H1 (cell line): ENCODE measurements around the gene CREB3. TPM values are rescaled to one million over a fixed set of nuclear protein-coding genes. Genes with fewer than 3 reads are reported as not detected.

Source experiments
- CTCF ChIA-PET: fragments of 300-600 bp; sonication (Branson Sonifier 250); formaldehyde crosslinking; loops from one replicate; lab custom pipeline; 2021; ENCODE audit not compliant: partially characterized antibody; lab: Charles Lee
- POLR2A ChIA-PET: fragments of 300-600 bp; sonication (Branson Sonifier 250); formaldehyde crosslinking; loops from one replicate; lab custom pipeline; 2021; ENCODE audit warnings: inconsistent platforms; ENCODE audit not compliant: partially characterized antibody; lab: Charles Lee
- DNase-seq, 2 experiments: peaks; one replicate each; pipeline versions ENCODE4 v3.0.0 to v3.0.0-alpha.2; 2010 to 2022; ENCODE audit warnings: low spot score in 2 of 2, low read depth in 1 of 2, mixed read lengths in 1 of 2
- FAIRE-seq: peaks from 2 replicates; lab custom pipeline; 2011; peaks lifted over from hg19 to GRCh38; lab: Jason Lieb, UNC
- H2AFZ ChIP-seq: 2 replicates; pipeline ENCODE4 v1.8.1; 2012; ENCODE audit warnings: low read length, inconsistent platforms
- H2AK5ac ChIP-seq: 2 replicates; pipeline ENCODE4 v1.6.1; 2013; ENCODE audit warnings: low read depth, low read length
- H2BK120ac ChIP-seq: replicated peaks from 2 replicates; pipeline ENCODE3; 2013; ENCODE audit warnings: low read depth, low read length, inconsistent platforms
- H2BK12ac ChIP-seq: 2 replicates; pipeline ENCODE4 v1.6.1; 2013; ENCODE audit warnings: low read depth, low read length
- H2BK15ac ChIP-seq: 2 replicates; pipeline ENCODE4 v1.6.1; 2013; ENCODE audit warnings: low read length
- H2BK20ac ChIP-seq: 2 replicates; pipeline ENCODE4 v1.6.1; 2013; ENCODE audit warnings: low read length
- H2BK5ac ChIP-seq: 2 replicates; pipeline ENCODE4 v1.6.1; 2013; ENCODE audit warnings: low read depth, low read length
- H3K14ac ChIP-seq: 2 replicates; pipeline ENCODE4 v1.6.1; 2013; ENCODE audit warnings: inconsistent platforms; ENCODE audit not compliant: insufficient read length
- H3K18ac ChIP-seq: 2 replicates; pipeline ENCODE4 v1.6.1; 2013; ENCODE audit warnings: low read length; ENCODE audit errors: extremely low read depth
- H3K23ac ChIP-seq: 2 replicates; pipeline ENCODE4 v1.6.1; 2013; ENCODE audit warnings: inconsistent platforms; ENCODE audit not compliant: insufficient read length
- H3K23me2 ChIP-seq: 2 replicates; pipeline ENCODE4 v1.6.1; 2013; ENCODE audit warnings: low read depth, low read length
- H3K27ac ChIP-seq: 2 replicates; pipeline ENCODE4 v1.6.1; 2011; ENCODE audit warnings: low read depth, low read length, inconsistent platforms
- H3K27me3 ChIP-seq, 4 experiments: replicated peaks in 1 of 4; 1 replicate in 1 of 4; 2 replicates in 3 of 4; pipeline versions ENCODE4 v1.6.1 to v1.8.1; 2011 to 2013; ENCODE audit warnings: low read length in 3 of 4, mild to moderate bottlenecking in 3 of 4, inconsistent platforms in 2 of 4, mixed read lengths in 2 of 4, moderate library complexity in 1 of 4; ENCODE audit not compliant: control insufficient read depth in 3 of 4, insufficient read depth in 3 of 4; ENCODE audit errors: extremely low read depth in 1 of 4
- H3K36me3 ChIP-seq, 4 experiments: 2 replicates each; pipeline versions ENCODE4 v1.6.1 to v1.8.1; 2011 to 2013; ENCODE audit warnings: mild to moderate bottlenecking in 4 of 4, low read length in 3 of 4, moderate library complexity in 2 of 4, control low read depth in 1 of 4, inconsistent platforms in 1 of 4; ENCODE audit not compliant: insufficient read depth in 4 of 4, control insufficient read depth in 2 of 4
- H3K4ac ChIP-seq: replicated peaks from 2 replicates; pipeline ENCODE3; 2013; ENCODE audit warnings: low read length, low read depth, mixed read lengths, inconsistent platforms; ENCODE audit not compliant: insufficient read length
- H3K4me1 ChIP-seq, 4 experiments: replicated peaks in 1 of 4; 1 replicate in 1 of 4; 2 replicates in 3 of 4; pipeline versions ENCODE4 v1.6.1 to v1.8.1; 2011 to 2013; ENCODE audit warnings: low read length in 3 of 4, inconsistent platforms in 2 of 4, mixed read lengths in 1 of 4; ENCODE audit not compliant: insufficient read depth in 4 of 4, control insufficient read depth in 3 of 4
- H3K4me2 ChIP-seq, 2 experiments: 2 replicates each; pipeline versions ENCODE4 v1.6.1 to v1.8.1; 2011 to 2013; ENCODE audit warnings: low read depth in 2 of 2, low read length in 2 of 2, control low read depth in 1 of 2, inconsistent platforms in 1 of 2, mild to moderate bottlenecking in 1 of 2; ENCODE audit not compliant: insufficient read depth in 1 of 2
- H3K4me3 ChIP-seq, 4 experiments: fragments of 200-600, 300-600 bp in 1 of 4; sonication (generic), shearing (Covaris generic), sonication (Bioruptor Twin) in 1 of 4; 2 replicates each; pipeline versions ENCODE4 v1.5.1 to v1.8.1; 2011 to 2016; ENCODE audit warnings: low read length in 4 of 4, low read depth in 3 of 4, control low read depth in 2 of 4, inconsistent platforms in 2 of 4, mild to moderate bottlenecking in 2 of 4, mixed read lengths in 1 of 4, moderate library complexity in 1 of 4; ENCODE audit not compliant: insufficient read depth in 2 of 4; ENCODE audit errors: extremely low read depth in 1 of 4
- H3K56ac ChIP-seq: replicated peaks from 2 replicates; pipeline ENCODE3; 2013; ENCODE audit warnings: low read depth, mild to moderate bottlenecking, mixed read lengths, low read length, inconsistent platforms; ENCODE audit not compliant: insufficient read length
- H3K79me1 ChIP-seq: 2 replicates; pipeline ENCODE4 v1.6.1; 2013; ENCODE audit warnings: low read depth, low read length, control low read depth
- H3K79me2 ChIP-seq, 2 experiments: 2 replicates each; pipeline versions ENCODE4 v1.6.1 to v1.8.1; 2012 to 2013; ENCODE audit warnings: low read length in 2 of 2, mild to moderate bottlenecking in 2 of 2, inconsistent platforms in 1 of 2; ENCODE audit not compliant: insufficient read depth in 2 of 2, control insufficient read depth in 1 of 2
- H3K9ac ChIP-seq, 4 experiments: replicated peaks in 1 of 4; 1 replicate in 1 of 4; 2 replicates in 3 of 4; pipeline versions ENCODE4 v1.6.1 to v1.8.1; 2011 to 2013; ENCODE audit warnings: low read depth in 3 of 4, low read length in 3 of 4, control low read depth in 2 of 4, mild to moderate bottlenecking in 2 of 4, moderate library complexity in 2 of 4, inconsistent platforms in 1 of 4; ENCODE audit errors: extremely low read depth in 1 of 4
- H3K9me3 ChIP-seq, 2 experiments: 2 replicates each; pipeline versions ENCODE4 v1.6.1 to v1.8.1; 2012 to 2013; ENCODE audit warnings: mild to moderate bottlenecking in 2 of 2, moderate library complexity in 2 of 2, control low read depth in 1 of 2, inconsistent platforms in 1 of 2, low read depth in 1 of 2, low read length in 1 of 2, mixed read lengths in 1 of 2; ENCODE audit not compliant: insufficient read depth in 2 of 2
- H4K20me1 ChIP-seq, 2 experiments: replicated peaks in 1 of 2; 2 replicates each; pipeline versions ENCODE3 to v1.8.1; 2011 to 2013; ENCODE audit warnings: inconsistent platforms in 2 of 2, low read length in 2 of 2, mild to moderate bottlenecking in 1 of 2; ENCODE audit not compliant: insufficient read depth in 2 of 2, control insufficient read depth in 1 of 2
- H4K5ac ChIP-seq: 2 replicates; pipeline ENCODE4 v1.6.1; 2013; ENCODE audit warnings: low read length, low read depth, mixed read lengths, inconsistent platforms; ENCODE audit not compliant: insufficient read length
- H4K8ac ChIP-seq: 2 replicates; pipeline ENCODE4 v1.8.0; 2013; ENCODE audit warnings: mild to moderate bottlenecking, moderate library complexity, low read length, inconsistent platforms; ENCODE audit not compliant: insufficient read depth; ENCODE audit errors: extremely low read depth
- H4K91ac ChIP-seq: replicated peaks from 2 replicates; pipeline ENCODE3; 2013; ENCODE audit warnings: low read length, mixed read lengths, inconsistent platforms; ENCODE audit not compliant: insufficient read length
- CHD2 ChIP-seq: IDR thresholded peaks from 2 replicates; pipeline ENCODE4 v1.6.1; 2012; ENCODE audit warnings: low read length, improper control_type of control experiment
- CTBP2 ChIP-seq: IDR thresholded peaks from 2 replicates; pipeline ENCODE4 v1.7.0; 2011; ENCODE audit warnings: borderline replicate concordance, mild to moderate bottlenecking, moderate library complexity, mixed read lengths, low read length; ENCODE audit not compliant: insufficient read depth, insufficient read length
- JUN ChIP-seq: IDR thresholded peaks from 2 replicates; pipeline ENCODE4 v1.6.1; 2011; ENCODE audit warnings: low read depth, mild to moderate bottlenecking, improper control_type of control experiment, low read length
- KDM1A ChIP-seq: fragments of 200-600, 300-600 bp; sonication (generic); IDR thresholded peaks from 2 replicates; pipeline ENCODE4 v1.7.1; 2016; ENCODE audit warnings: mild to moderate bottlenecking, low read length, borderline replicate concordance
- MAFK ChIP-seq: IDR thresholded peaks from 2 replicates; pipeline ENCODE4 v1.6.1; 2012; ENCODE audit warnings: low read depth, mild to moderate bottlenecking, improper control_type of control experiment, low read length
- NRF1 ChIP-seq: IDR thresholded peaks from 2 replicates; pipeline ENCODE4 v1.6.1; 2011; ENCODE audit warnings: mild to moderate bottlenecking, low read depth, low read length, improper control_type of control experiment
- POLR2AphosphoS5 ChIP-seq: IDR thresholded peaks from 2 replicates; pipeline ENCODE4 v1.6.1; 2011; ENCODE audit warnings: low read depth, low read length
- RBBP5 ChIP-seq: IDR thresholded peaks from 2 replicates; pipeline ENCODE4 v1.7.1; 2012; ENCODE audit warnings: low read depth, mild to moderate bottlenecking, inconsistent platforms, low read length, moderate library complexity, borderline replicate concordance
- SIN3A ChIP-seq, 2 experiments: IDR thresholded peaks in 1 of 2; conservative IDR thresholded peaks in 1 of 2; 2 replicates each; pipeline ENCODE4 v1.6.1; 2011 to 2012; ENCODE audit warnings: low read length in 2 of 2, improper control_type of control experiment in 1 of 2, low read depth in 1 of 2, mild to moderate bottlenecking in 1 of 2
- WGBS, 2 experiments: shearing (Covaris generic) in 1 of 2; methylation state at CpG; one replicate each; pipeline versions ENCODE4 v1.1.6 to v1.1.7; 2013 to 2015; ENCODE audit warnings: low lambda C conversion rate in 2 of 2, mixed read lengths in 2 of 2, inconsistent platforms in 1 of 2, low coverage in 1 of 2, missing lambda C conversion rate in 1 of 2; ENCODE audit not compliant: insufficient replicate concordance in 2 of 2, insufficient coverage in 1 of 2, insufficient read length in 1 of 2; ENCODE audit errors: extremely low coverage in 1 of 2, missing lambda C conversion rate in 1 of 2; 5-methylcytosine and 5-hydroxymethylcytosine counted together
- polyA plus RNA-seq, 7 experiments: library from polyadenylated mRNA; depleted of rRNA in 3 of 7; stranded (reverse) in 5 of 7; unstranded in 2 of 7; fragments of >200 nt in 5 of 7; fragments of 200-250 nt in 2 of 7; gene quantifications; 1 replicate in 5 of 7; 2 replicates in 1 of 7; 4 replicates in 1 of 7; pipeline versions ENCODE4 v1.2.1 to v1.2.3, GENCODE V29; 2011 to 2013; ENCODE audit warnings: missing spikeins in 2 of 7, mixed read lengths in 2 of 7
- total RNA-seq: library from RNA; stranded (reverse); fragmentation: NEBNext Ultra II Directional; extraction: Animal tissue kit (Norgen Biotek cat#: 25700); gene quantifications from 2 replicates; pipeline ENCODE4 v1.2.1, GENCODE V29; 2021
- TF ChIP-seq, protein P1 (sequence below): IDR thresholded peaks from 2 replicates; pipeline ENCODE4 v1.6.1; 2012; ENCODE audit warnings: inconsistent platforms
- TF ChIP-seq, protein P2 (sequence below): IDR thresholded peaks from 2 replicates; pipeline ENCODE4 v1.6.1; 2012; ENCODE audit warnings: low read length, inconsistent platforms

Gene CREB3
- total and polyA plus RNA-seq, 2 of the 8 experiments (the other 6 are each of a cell fraction or from before 2014, with no cell fraction given): 24.4 to 25.7 TPM

DNA sequence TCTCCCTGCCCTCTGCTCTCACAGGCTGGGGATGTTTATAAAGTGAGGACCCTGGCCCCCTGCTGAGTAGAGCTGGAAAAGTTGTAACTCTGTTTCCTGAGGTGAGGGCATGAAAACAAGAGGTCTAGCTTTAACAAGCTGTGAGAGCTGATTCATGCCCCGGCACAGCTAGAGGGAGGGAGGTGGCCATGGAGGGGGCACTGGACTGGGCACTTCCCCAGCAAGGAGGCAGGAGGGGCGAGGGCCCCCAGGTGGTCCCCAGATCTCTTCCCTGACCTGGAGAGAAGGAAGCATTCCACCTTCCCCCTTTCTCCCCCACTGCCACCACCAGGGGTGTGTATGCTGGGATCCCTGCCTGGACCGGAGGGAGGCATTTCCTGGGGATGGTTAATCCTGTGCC lies 21.8 kb downstream of the CREB3 start, which contains the start of gene MSMP:
TSS of gene MSMP (minus strand) at position 13 of the 400 bp plus-strand sequence. CDS start 147 bp downstream, outside the sequence.
- Histone ChIP-seq H3K4ac (no peak within 1 kb of the TSS), H2BK20ac (no peak within 1 kb of the TSS), H4K91ac (no peak within 1 kb of the TSS), H2BK15ac (no peak within 1 kb of the TSS), H3K36me3 (peaks cover 3 to 22% (median 15%) of the 10 kb centered on the region in 4 experiments; a peak in 6 of 8 replicates), H2BK12ac (no peak within 1 kb of the TSS), H3K27me3 (no peaks in the 10 kb centered on the region), H3K4me3 (no peak within 1 kb of the TSS), H3K79me2 (peaks cover 0 to 17% of the 10 kb centered on the region in 2 experiments; a peak in 2 of 4 replicates), H3K18ac (no peak within 1 kb of the TSS), H2AFZ (no peak within 1 kb of the TSS), H2BK5ac (no peak within 1 kb of the TSS), H3K9ac (no peak within 1 kb of the TSS), H3K4me2 (no peak within 1 kb of the TSS), H3K56ac (no peak within 1 kb of the TSS), H3K79me1 (peaks cover 4% of the 10 kb centered on the region; the same call in 1 of the 2 replicates), H3K9me3 (no peaks in the 10 kb centered on the region), H4K8ac (no peak within 1 kb of the TSS; the same call in 1 of the 2 replicates), H3K23ac (no peak within 1 kb of the TSS), H3K14ac (no peak within 1 kb of the TSS), H3K23me2 (peaks cover 4% of the 10 kb centered on the region), H3K4me1 (peaks cover 0 to 7% (median 4%) of the 10 kb centered on the region in 4 experiments; a peak in 6 of 7 replicates), H4K5ac (no peak within 1 kb of the TSS), H4K20me1 (no peaks in the 10 kb centered on the region), H2AK5ac (no peak within 1 kb of the TSS), H2BK120ac (no peak within 1 kb of the TSS), H3K27ac (no peak within 1 kb of the TSS)
- FAIRE-seq (no peak), DNase-seq (no peak)
- CTCF ChIA-PET: interaction anchor here (0.9 to 3.5 kb wide), 8 partner anchors 13 to 58 kb away, joined by 3 to 27 read pairs (median 4); partner anchors contain the start of genes CREB3, SPAG8 and TLN1
- 64% methylated on average over 3 of the region's 3 CpGs; no CpG with 5 or more reads in 1 of the 2 experiments for WGBS, 2 experiments
- POLR2A ChIA-PET: interaction anchor here (1.8 kb wide), 1 partner anchor 59 kb away, joined by 4 read pairs; no protein-coding TSS in a partner anchor
- TF ChIP-seq, protein P1, sequence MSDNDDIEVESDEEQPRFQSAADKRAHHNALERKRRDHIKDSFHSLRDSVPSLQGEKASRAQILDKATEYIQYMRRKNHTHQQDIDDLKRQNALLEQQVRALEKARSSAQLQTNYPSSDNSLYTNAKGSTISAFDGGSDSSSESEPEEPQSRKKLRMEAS: no peak
- TF ChIP-seq CTBP2 (no peak), MAFK (no peak), POLR2AphosphoS5 (no peak), KDM1A (no peak), JUN (no peak), CHD2 (no peak), SIN3A (conservative IDR thresholded peaks at IDR 0.05 in 1 of 2, IDR thresholded peaks at IDR 0.05 in 1 of 2; ENCODE audit: low read depth in 1 of 2, low read length in 2 of 2) (no peak), RBBP5 (no peak), NRF1 (no peak)
- TF ChIP-seq, protein P2, sequence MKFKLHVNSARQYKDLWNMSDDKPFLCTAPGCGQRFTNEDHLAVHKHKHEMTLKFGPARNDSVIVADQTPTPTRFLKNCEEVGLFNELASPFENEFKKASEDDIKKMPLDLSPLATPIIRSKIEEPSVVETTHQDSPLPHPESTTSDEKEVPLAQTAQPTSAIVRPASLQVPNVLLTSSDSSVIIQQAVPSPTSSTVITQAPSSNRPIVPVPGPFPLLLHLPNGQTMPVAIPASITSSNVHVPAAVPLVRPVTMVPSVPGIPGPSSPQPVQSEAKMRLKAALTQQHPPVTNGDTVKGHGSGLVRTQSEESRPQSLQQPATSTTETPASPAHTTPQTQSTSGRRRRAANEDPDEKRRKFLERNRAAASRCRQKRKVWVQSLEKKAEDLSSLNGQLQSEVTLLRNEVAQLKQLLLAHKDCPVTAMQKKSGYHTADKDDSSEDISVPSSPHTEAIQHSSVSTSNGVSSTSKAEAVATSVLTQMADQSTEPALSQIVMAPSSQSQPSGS: no peak
